OCI-LY1 (cell line): ENCODE measurements around the gene HPSE2.

Experiments used
- H2AFZ ChIP-seq: fragments of 200-600 bp; sonication (generic), shearing (Covaris generic); 2 replicates; pipeline ENCODE4 v1.6.0; 2014; ENCODE audit warnings: antibody characterized with exemption, mild to moderate bottlenecking, low read length
- H3F3A ChIP-seq: fragments of 200-600 bp; sonication (generic), shearing (Covaris generic); 2 replicates; pipeline ENCODE4 v1.6.0; 2014; ENCODE audit warnings: mild to moderate bottlenecking, antibody characterized with exemption, low read length, moderate library complexity; ENCODE audit not compliant: insufficient read depth
- H3K27ac ChIP-seq: fragments of 200-600 bp; sonication (generic); 2 replicates; pipeline ENCODE4 v1.5.1; 2014; ENCODE audit warnings: low read length, mixed run types, mild to moderate bottlenecking, low read depth; ENCODE audit not compliant: poor library complexity, severe bottlenecking
- H3K27me3 ChIP-seq: fragments of 200-600 bp; sonication (generic); 2 replicates; pipeline ENCODE4 v1.6.0; 2014; ENCODE audit warnings: antibody characterized with exemption, mild to moderate bottlenecking, low read length, moderate library complexity; ENCODE audit not compliant: insufficient read depth
- H3K36me3 ChIP-seq: fragments of 200-600 bp; sonication (generic); 2 replicates; pipeline ENCODE4 v1.6.1; 2014; ENCODE audit warnings: mild to moderate bottlenecking, antibody characterized with exemption, low read length, moderate library complexity, mixed read lengths; ENCODE audit not compliant: insufficient read depth
- H3K4me1 ChIP-seq: fragments of 200-600 bp; sonication (generic); 2 replicates; pipeline ENCODE4 v1.5.1; 2014; ENCODE audit warnings: mild to moderate bottlenecking, low read length, moderate library complexity; ENCODE audit not compliant: insufficient read depth, severe bottlenecking
- H3K4me2 ChIP-seq: fragments of 200-600 bp; sonication (generic), shearing (Covaris generic); 2 replicates; pipeline ENCODE4 v1.6.1; 2014; ENCODE audit warnings: low read length
- H3K4me3 ChIP-seq: fragments of 200-600 bp; sonication (generic); 2 replicates; pipeline ENCODE4 v1.5.1; 2014; ENCODE audit warnings: low read length, low read depth, mild to moderate bottlenecking, mixed read lengths; ENCODE audit not compliant: poor library complexity, severe bottlenecking
- H3K79me2 ChIP-seq: fragments of 200-600 bp; shearing (Covaris generic); 2 replicates; pipeline ENCODE4 v1.6.1; 2016; ENCODE audit warnings: mixed run types, low read length, mixed read lengths; ENCODE audit not compliant: insufficient read depth
- H3K9ac ChIP-seq: fragments of 200-600 bp; sonication (generic), shearing (Covaris generic); 2 replicates; pipeline ENCODE4 v1.6.1; 2014; ENCODE audit warnings: mild to moderate bottlenecking, low read length, mixed read lengths
- H3K9me2 ChIP-seq: fragments of 200-600 bp; sonication (generic), shearing (Covaris generic); 2 replicates; pipeline ENCODE4 v1.6.1; 2014; ENCODE audit warnings: low read depth, mild to moderate bottlenecking, low read length, mixed read lengths
- H3K9me3 ChIP-seq: fragments of 200-600 bp; shearing (Covaris generic); 2 replicates; pipeline ENCODE4 v1.6.1; 2014; ENCODE audit warnings: low read length, mixed read lengths
- H4K20me1 ChIP-seq: fragments of 200-600 bp; sonication (generic), shearing (Covaris generic); 2 replicates; pipeline ENCODE4 v1.6.0; 2016; ENCODE audit warnings: mild to moderate bottlenecking, low read length; ENCODE audit not compliant: insufficient read depth
- EZH2 ChIP-seq: fragments of 200-600 bp; sonication (generic), shearing (Covaris generic); IDR thresholded peaks from 2 replicates; pipeline ENCODE4 v1.8.0; 2017; ENCODE audit warnings: borderline replicate concordance, mixed run types, mild to moderate bottlenecking, antibody characterized with exemption, low read length, moderate library complexity, mixed read lengths
- TF ChIP-seq, protein P1 (sequence below): fragments of 200-600 bp; sonication (generic), shearing (Covaris generic); IDR thresholded peaks from 2 replicates; pipeline ENCODE4 v1.5.1; 2017; ENCODE audit warnings: mild to moderate bottlenecking, antibody characterized with exemption, low read length, moderate library complexity, mixed read lengths

Gene HPSE2

GRCh38 chr10:99235658-99236626, at the start of gene HPSE2:
TSS of gene HPSE2 (minus strand) at chr10:99235852.
- Histone ChIP-seq H3F3A (no peaks in the 10 kb centered on the region), H3K9me2 (no peaks in the 10 kb centered on the region), H3K9me3 (no peaks in the 10 kb centered on the region), H2AFZ (no peak within 1 kb of the TSS), H3K36me3 (no peaks in the 10 kb centered on the region), H3K27me3 (no peaks in the 10 kb centered on the region), H3K4me3 (no peak within 1 kb of the TSS), H3K27ac (no peak within 1 kb of the TSS), H3K9ac (no peak within 1 kb of the TSS), H3K79me2 (no peaks in the 10 kb centered on the region), H3K4me1 (no peaks in the 10 kb centered on the region), H3K4me2 (no peak within 1 kb of the TSS), H4K20me1 (no peaks in the 10 kb centered on the region)
- TF ChIP-seq EZH2 = no peak
- TF ChIP-seq, protein P1, sequence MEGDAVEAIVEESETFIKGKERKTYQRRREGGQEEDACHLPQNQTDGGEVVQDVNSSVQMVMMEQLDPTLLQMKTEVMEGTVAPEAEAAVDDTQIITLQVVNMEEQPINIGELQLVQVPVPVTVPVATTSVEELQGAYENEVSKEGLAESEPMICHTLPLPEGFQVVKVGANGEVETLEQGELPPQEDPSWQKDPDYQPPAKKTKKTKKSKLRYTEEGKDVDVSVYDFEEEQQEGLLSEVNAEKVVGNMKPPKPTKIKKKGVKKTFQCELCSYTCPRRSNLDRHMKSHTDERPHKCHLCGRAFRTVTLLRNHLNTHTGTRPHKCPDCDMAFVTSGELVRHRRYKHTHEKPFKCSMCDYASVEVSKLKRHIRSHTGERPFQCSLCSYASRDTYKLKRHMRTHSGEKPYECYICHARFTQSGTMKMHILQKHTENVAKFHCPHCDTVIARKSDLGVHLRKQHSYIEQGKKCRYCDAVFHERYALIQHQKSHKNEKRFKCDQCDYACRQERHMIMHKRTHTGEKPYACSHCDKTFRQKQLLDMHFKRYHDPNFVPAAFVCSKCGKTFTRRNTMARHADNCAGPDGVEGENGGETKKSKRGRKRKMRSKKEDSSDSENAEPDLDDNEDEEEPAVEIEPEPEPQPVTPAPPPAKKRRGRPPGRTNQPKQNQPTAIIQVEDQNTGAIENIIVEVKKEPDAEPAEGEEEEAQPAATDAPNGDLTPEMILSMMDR = no peak

GRCh38 chr10:99280472-99280871, 44.8 kb upstream of the HPSE2 start:
- no peaks in the 10 kb centered on the region for H3K9me3 ChIP-seq
- H3K79me2 ChIP-seq = no peaks in the 10 kb centered on the region
- H3K36me3 ChIP-seq = no peaks in the 10 kb centered on the region; the same call in 1 of the 2 replicates
- H3K4me1 ChIP-seq = peaks cover 3% of the 10 kb centered on the region
- no peaks in the 10 kb centered on the region for H3K27me3 ChIP-seq
- no peak overlapping the region for H2AFZ ChIP-seq
- H3F3A ChIP-seq = no peaks in the 10 kb centered on the region
- no peak overlapping the region for H3K4me3 ChIP-seq
- TF ChIP-seq EZH2 = no peak
- TF ChIP-seq, protein P1 = no peak
- H3K4me2 ChIP-seq = no peak overlapping the region
- no peak overlapping the region for H3K27ac ChIP-seq
- no peaks in the 10 kb centered on the region for H3K9me2 ChIP-seq
- H3K9ac ChIP-seq = no peak overlapping the region
- H4K20me1 ChIP-seq = no peaks in the 10 kb centered on the region

DNA sequence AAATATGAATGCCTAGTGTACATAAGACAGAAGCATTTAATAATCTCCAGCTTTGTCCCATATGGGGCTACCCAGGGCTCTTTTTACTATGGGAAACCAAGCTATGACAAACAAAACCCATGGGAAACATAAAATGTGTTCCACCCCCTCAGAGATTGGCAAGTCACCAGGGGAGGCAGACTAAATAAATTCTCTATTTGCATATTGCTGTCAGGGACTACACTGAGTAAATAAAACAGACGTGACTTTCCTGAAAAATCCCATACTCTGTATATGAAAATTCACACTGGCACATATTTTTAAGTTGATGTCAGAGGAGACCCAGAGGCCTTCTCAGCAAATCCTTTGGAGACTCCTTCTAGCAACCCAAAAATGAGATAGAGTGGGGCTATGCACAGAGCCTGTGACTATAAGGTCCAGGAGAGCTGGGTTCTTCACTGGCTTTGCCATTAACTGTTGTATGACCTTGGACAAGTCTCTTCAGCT, 44.0 kb upstream of the HPSE2 start:
- Histone ChIP-seq H3K9ac (no peak overlapping the region), H3K36me3 (no peaks in the 10 kb centered on the region; the same call in 1 of the 2 replicates), H3K4me3 (no peak overlapping the region), H3K27me3 (no peaks in the 10 kb centered on the region), H2AFZ (no peak overlapping the region), H3K4me1 (peaks cover 10% of the 10 kb centered on the region), H3K4me2 (no peak overlapping the region), H4K20me1 (no peaks in the 10 kb centered on the region), H3K9me2 (no peaks in the 10 kb centered on the region), H3K9me3 (no peaks in the 10 kb centered on the region), H3K79me2 (no peaks in the 10 kb centered on the region), H3F3A (no peaks in the 10 kb centered on the region), H3K27ac (no peak overlapping the region)
- TF ChIP-seq, protein P1 = no peak
- TF ChIP-seq EZH2 = no peak
